ENCODE data around the gene UBA6.
A peak's percentile ranks its signal among the peaks of the same experiment; 100 is the strongest.

The UBA6 gene

GRCh38 chr4:67700738-67701516 lies at the start of gene UBA6:
TSS of gene UBA6 (minus strand) at chr4:67701155. CDS start at chr4:67701119, 36 bp downstream.
- Histone ChIP-seq H3K27me3 (replicated peaks) (no peaks in the 10 kb centered on the region), H3K4me3 (ENCODE audit: low read depth, low read length) (peak within 1 kb of the TSS; percentile 82), H3K27ac (peak within 1 kb of the TSS; percentile 84), H3K36me3 (replicated peaks) (no peaks in the 10 kb centered on the region)
- peak; percentile 43 for TF ChIP-seq CTCF (IDR thresholded peaks at IDR 0.05; ENCODE audit: low read depth, low read length, missing control alignments)
- in situ Hi-C loops (cut with HindIII; ENCODE audit: low pct_ligation_motif_present, low sequenced_read_pairs) = no loop called here
- DNase-seq = peak; percentile 96

- Histone ChIP-seq H3K27me3 (replicated peaks) (no peaks in the 10 kb centered on the region), H3K36me3 (replicated peaks) (no peaks in the 10 kb centered on the region), H3K4me3 (ENCODE audit: low read depth, low read length) (no peak overlapping the region), H3K27ac (no peak overlapping the region)
- DNase-seq = no peak
- TF ChIP-seq CTCF (IDR thresholded peaks at IDR 0.05; ENCODE audit: low read depth, low read length, missing control alignments) = no peak
- in situ Hi-C loops (cut with HindIII; ENCODE audit: low pct_ligation_motif_present, low sequenced_read_pairs) = no loop called here
These were observed 49.7 kb upstream of the UBA6 start for GRCh38 chr4:67750691-67751090.

GRCh38 chr4:67749286-67749685 lies 48.3 kb upstream of the UBA6 start:
- no peak overlapping the region for H3K4me3 ChIP-seq (ENCODE audit: low read depth, low read length)
- no peak for TF ChIP-seq CTCF (IDR thresholded peaks at IDR 0.05; ENCODE audit: low read depth, low read length, missing control alignments)
- no peaks in the 10 kb centered on the region for H3K36me3 ChIP-seq (replicated peaks)
- H3K27ac ChIP-seq = no peak overlapping the region
- H3K27me3 ChIP-seq (replicated peaks) = no peaks in the 10 kb centered on the region
- DNase-seq = no peak
- in situ Hi-C loops (cut with HindIII; ENCODE audit: low pct_ligation_motif_present, low sequenced_read_pairs) = no loop called here

- no peaks in the 10 kb centered on the region for H3K36me3 ChIP-seq (replicated peaks)
- in situ Hi-C loops (cut with HindIII; ENCODE audit: low pct_ligation_motif_present, low sequenced_read_pairs) = no loop called here
- H3K27me3 ChIP-seq (replicated peaks) = no peaks in the 10 kb centered on the region
- no peak for DNase-seq
- TF ChIP-seq CTCF (IDR thresholded peaks at IDR 0.05; ENCODE audit: low read depth, low read length, missing control alignments) = peak; percentile 33
- H3K4me3 ChIP-seq (ENCODE audit: low read depth, low read length) = no peak overlapping the region
- no peak overlapping the region for H3K27ac ChIP-seq
These were observed 46.0 kb upstream of the UBA6 start for GRCh38 chr4:67746797-67747495.

GRCh38 chr4:67744561-67745283 lies 43.8 kb upstream of the UBA6 start:
- no peak overlapping the region for H3K27ac ChIP-seq
- no peak for TF ChIP-seq CTCF (IDR thresholded peaks at IDR 0.05; ENCODE audit: low read depth, low read length, missing control alignments)
- peak; percentile 16 for DNase-seq
- no peaks in the 10 kb centered on the region for H3K27me3 ChIP-seq (replicated peaks)
- in situ Hi-C loops (cut with HindIII; ENCODE audit: low pct_ligation_motif_present, low sequenced_read_pairs) = no loop called here
- H3K36me3 ChIP-seq (replicated peaks) = no peaks in the 10 kb centered on the region
- H3K4me3 ChIP-seq (ENCODE audit: low read depth, low read length) = no peak overlapping the region
